HG02840 (cell line): Measurements from ENCODE around the gene FLAD1.

ENCODE experiments used
- ATAC-seq: cut with Tn5 transposase; IDR thresholded peaks from one replicate; pipeline ENCODE4 v1.9.1; 2021; ENCODE audit warnings: mild to moderate bottlenecking, moderate library complexity, moderate number of reproducible peaks; ENCODE audit not compliant: unreplicated experiment, low FRiP score

FLAD1 gene

DNA sequence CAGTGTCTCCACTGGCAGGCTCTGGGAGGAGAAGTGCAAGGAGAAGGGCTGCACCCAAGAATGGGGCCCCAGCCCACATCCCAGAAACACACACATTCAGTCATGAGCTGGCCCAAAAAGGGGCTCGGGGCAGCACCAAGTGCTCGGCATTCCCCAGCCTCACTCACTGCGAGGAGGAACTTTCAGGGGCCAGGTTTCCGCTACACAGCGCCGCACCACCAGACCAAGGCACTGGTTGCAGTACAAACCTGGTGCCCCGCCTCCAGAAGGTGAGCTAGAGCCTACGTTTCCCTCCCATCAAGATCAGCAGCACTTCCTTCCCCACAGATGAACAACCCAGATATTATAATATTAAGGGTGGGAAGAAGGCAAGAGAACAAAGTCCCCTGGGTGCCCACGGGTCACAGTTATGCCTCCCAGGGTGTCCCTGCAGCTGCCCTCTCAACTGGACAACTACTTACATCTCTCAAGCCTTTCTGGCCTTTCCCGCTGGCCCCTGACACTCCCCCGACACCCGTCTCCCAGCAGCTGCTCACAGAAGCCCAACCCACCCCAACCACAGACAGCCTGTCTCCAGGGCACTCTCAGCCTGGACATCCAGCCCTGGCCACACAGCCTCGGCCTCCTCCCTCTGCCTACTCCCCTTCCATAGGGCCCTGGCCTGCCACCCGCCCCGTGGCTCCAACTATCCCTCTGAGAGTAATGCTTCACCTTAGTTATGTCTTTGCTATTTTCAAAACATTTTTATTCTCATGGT, 31.1 kb upstream of the FLAD1 start:
- ATAC-seq: no peak

DNA sequence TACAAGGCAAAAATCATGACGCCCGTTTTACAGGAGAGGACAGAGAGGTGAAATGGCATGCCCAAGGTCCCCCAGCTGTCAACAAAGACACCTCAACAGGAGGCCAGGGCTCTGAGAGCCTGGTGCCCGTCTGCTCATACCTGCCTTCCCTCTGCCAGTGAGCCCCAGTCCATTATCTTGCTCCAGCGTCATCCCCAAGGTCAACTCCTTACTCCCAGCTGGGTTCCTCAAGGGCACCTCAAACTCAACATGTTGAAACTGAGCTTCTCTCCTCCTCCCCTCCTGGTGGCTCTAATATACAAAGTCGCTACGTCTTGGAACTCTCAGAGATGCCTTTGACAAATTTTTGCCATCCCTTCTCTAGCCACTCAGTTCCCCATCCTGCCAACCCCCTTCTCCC, 30.5 kb upstream of the FLAD1 start:
- no peak for ATAC-seq

DNA sequence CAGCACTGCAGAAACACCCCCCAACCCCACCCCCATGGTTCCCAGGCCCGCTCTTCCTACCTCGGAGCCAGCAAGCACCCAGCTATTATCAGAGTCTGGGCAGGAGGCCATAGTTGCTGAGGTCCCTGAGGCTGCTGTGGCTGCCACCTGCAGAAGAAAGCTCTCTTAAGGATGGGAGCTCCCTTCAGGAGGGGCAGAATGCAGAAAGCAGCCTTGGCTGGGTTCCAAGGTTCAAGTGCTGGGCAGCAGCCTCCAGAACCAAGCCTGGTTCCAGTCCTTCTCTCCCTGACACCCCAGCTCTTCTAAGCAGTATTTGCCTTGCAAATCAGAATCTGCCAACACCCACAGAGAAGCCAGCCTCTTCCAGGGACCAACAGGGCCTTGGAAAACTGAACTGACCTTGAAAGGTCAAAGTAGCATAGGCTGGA, 29.5 kb upstream of the FLAD1 start:
- no peak for ATAC-seq

DNA sequence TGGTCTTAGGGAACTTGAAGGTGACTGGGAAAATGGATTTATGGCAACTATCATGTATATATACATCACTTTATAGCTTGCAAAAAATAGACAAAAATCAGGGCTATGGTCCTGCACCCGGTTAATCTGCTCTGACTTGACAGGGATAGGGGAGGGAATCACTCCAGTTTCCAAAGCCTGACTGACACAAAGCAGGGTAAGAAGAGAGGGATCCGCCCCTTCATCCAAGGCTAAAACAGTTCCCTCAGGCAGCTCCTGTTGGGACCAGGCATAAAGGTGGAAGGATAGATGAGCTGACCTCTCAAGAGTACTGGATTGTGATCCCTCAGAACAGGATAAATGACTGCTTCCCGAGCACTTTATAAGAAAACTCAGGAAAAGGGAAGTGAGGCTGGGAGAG, 28.6 kb upstream of the FLAD1 start:
- no peak for ATAC-seq

DNA sequence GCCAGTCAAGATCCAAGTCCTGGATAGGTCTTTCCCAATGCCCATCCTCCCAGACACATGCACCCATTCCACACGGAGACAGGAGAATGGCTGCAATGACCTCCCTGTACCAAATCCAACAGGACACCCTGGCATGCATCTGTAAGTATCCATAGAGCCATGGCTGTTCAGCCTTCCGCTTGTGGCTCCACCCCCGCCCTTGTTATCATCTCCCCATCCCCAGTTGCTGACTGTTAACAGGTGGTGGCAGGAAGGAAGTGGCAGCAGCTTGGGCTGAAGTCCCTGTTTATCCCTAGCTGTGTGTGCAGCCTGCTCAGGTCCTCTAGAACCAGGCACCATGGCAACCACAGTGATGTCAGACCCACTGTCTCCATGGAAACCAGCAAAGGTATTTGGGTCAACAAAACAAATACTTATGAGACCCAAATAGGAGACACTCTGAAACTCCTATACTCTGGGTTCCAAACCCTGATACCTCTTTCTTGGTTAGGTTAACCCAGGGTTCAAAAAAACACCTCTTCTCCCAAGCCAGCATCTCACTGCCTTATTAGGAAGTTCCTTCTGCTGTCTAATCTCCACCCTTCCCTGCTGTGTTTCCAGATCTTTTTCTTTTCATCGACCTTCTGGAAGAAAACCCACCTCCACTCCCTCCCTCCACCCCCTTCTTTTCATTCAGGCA, 28.0 kb upstream of the FLAD1 start:
- ATAC-seq: no peak

DNA sequence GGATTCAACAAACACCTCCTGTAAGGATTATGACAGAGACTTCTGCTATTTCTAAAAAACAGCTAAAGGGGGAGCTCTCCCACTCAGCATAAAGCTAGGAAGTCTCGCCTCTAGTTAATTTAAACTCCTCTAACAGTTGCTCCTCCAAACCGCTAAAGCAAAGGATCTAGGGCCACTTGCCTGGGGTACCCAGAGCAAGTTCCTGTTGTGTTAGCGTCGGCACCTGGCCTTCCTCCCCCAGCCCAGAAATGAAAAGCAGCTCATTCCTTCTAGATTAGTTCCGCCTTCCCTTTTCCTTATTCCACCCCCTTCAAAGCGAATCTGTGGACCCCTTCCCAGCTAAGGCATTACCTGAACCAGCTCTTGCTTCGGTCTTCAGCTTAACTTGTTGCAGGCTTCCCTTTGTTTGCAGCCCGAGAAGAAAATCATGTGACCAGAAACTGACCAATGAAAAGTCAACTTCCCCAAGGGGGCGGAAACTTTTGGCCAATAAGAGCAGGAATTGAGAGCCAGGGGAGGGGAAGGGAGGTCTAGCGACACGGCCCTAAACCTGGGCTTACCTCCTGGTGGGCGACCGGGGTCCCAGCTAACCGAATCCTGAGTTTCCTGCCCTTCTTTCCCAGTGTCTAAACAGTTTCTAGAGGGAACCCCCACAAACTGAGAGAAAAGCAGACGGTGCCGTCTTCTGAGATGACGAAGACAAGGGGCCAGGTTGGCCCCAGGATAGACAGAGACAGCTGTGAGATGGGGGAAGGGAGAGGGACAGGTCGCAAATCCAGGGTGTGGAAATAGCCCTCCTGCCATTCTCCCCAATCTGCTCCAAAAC, 27.2 kb upstream of the FLAD1 start, which contains the start of gene PBXIP1:
TSS of gene PBXIP1 (minus strand) at position 382 of the 826 bp plus-strand sequence. CDS start 2,378 bp downstream, outside the sequence.
- no peak for ATAC-seq

DNA sequence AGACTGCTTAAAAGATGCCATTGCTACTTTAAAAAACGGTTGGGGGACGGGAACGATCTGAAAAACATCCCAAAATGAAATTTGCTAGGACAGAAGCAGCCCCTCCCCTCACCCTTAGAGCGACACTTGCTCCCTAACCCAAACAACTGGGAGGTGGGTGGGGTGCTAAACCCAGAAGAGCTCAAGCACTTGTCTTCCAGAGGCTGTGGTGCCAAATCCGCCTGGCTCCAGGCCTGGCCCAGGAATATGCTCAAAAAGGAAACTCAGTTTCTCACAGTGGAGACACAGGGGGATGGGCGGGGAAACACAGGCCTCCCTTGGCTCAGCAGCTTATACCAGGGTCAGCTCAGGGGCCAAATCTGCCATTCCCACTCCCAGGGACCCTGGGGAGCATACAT, 26.6 kb upstream of the FLAD1 start:
- ATAC-seq: no peak

DNA sequence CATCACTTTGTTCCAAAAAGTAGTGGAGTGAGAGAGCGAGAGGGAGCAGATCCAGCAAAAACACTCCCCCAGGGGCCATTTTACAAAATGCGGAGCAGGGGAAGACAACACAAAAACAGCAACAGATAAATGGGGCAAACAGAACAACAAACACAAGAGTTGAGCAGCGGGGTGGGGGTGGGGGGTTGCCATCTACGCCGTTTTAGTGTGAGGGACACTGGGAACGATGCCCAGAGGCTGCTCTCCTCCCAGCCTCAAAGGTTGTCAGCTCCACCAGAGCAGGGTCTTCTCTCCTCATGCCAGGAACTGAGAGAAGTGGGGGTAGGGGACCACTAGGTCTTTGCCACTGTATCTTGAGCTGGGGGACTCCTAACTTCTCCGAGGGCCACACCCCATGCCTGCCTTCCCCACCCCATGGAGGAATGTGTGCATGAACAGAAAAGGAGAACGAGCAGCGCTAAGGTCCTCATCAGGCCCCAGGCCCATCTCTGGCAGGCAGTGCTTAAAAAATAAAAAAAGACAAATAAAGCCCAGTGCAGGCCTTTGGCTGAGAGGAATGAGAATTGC, 26.0 kb upstream of the FLAD1 start:
- no peak for ATAC-seq

DNA sequence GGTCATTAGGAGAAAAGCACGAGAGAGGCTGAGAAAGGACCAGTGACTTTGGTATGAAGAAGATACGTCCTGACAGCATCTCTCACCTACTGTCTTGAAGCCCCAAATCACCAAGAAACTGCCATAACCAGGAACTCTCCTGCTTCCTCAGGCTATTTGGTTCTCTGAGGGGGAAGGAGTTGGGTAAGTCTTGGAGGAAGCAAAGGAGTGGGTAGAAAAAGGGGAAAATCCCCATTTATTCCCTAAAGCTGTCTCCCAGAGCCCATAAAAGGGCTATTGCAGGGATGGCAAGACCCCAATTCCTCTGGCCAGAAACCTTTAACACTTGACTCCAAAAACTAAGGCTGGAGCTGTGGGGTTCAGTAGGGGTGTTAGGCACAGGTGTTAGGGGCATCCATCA, 25.1 kb upstream of the FLAD1 start:
- ATAC-seq: no peak

DNA sequence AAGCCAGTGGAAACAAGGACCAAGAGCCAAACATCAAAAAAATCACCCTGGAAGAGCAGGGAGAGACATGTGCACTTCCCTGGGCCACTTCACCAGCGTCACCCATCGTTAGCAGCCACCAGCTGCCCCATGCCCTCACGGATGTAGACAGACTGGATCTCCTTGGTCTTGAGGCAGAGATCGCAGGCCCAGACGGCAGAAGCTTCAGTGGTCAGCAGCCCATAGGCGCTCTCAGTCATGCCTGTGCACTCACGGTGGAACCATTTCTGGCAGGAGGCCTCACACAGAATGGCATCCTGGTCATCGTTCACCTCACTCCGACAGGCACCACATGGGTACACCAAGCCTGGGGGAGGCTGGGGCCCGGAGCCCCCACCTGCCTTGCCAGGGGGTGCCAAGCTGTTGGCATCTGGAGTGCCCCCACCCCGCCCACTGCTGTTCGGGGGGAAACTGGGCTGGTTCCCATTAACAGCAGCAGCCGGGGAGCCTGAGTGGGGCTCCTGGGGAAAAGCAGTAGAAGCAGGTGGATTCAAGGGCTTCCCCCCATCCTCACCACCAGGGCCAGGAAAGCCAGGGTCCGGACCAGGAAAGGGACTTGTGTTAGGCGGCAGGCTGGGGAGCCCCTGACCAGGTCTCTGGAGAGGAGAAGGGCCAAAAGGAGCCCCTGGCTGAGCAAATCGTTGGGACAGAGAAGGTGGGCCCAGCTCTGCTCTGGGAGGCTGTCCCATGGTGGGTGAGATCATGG, 24.3 kb upstream of the FLAD1 start:
- no peak for ATAC-seq

DNA sequence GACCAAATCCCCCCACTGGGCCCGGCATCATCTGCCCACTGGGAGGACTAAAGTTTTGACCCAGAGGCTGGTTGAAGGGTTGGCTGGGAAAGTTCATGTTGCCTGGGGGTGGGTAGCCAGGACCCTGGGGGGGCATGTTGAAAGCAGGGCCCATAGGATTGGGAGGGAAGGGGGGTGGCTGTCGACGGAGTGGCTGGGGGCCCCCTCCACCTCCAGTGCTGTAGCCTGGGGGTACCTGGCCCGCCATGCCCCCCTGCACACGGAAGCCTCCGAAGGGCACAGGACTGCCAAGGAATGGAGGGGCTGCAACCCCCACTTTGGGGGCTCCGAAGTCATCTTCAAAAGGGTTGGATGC, 23.7 kb upstream of the FLAD1 start:
- no peak for ATAC-seq

DNA sequence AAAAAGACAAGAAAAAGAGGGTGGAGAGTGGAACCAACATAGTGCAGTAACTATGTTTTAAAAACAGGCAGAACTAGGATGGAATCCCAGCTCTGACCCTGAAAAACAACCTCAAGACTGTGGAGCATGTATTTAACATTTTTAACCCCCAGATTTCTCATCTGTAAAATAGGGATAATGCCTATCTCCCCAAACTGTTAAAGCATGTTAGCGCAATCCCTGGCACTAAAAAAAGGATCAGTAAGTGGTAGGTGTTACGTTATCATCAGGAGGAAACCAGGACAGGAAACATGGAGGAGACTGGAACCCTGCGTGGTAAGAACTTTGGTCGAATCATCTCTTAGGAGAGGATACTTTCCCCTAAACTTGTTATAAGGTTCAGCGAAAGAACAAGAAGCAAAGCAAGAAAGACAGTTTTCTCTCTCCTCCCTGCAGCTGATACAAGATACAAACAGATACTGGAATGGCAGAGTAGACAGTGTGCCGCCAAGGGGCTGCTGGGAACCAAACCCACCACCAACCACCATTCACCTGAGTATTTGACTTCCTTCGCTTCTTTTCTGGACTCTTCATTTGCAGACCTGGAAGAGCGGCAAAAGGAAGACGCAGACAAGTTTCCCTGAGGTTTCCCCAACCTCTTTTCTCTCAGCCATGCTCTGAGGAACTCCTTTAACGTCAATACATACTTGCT, 22.6 kb upstream of the FLAD1 start:
- ATAC-seq: no peak

DNA sequence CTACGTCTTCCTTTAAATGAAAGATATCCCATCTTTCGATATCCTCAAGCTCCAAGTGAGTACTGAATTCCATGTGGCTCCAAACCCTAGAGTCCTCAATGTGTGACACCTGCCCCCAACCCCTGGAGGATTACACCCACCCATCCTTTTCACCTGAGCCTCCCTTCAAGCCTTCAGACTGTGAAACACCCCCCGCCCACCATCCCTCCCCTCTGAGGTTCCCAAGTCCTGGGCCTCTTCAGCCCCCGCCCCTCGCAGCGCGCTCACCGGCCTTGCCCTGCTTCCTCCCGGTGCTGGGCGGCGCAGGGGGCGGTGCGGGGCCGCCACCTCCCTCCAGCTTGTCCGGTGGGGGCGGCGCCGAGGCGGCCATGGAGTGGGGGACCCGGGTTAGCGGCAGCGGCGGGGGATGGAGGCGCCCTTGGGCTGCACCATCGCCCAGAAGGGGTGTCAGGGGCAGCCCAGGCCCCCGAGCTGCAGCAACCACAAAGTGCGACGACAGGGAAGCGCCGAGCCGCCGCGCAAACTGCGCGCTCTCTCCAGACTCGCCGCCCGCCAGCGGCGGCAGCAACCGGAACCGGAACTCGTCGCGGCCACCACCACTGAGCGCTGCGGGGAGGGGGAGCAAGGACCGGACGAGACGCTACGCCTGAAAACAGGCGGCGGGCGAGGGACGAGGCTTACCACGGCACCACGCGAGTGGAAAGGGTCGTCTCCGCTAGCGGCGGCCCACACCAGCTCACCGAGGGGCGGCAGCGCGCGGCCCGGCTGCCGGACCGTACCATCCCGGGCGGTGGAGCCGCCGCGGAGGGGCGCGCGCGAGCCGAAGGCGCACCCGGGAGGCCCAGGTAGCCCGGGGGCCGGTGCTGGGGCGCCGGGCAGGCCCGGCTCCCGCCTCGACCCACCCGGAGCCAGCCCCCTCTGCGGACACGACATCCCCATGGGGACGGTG, 21.7 kb upstream of the FLAD1 start, which contains the start of gene PYGO2:
TSS of gene PYGO2 (minus strand) at position 576 of the 949 bp plus-strand sequence. CDS start at position 370, 206 bp downstream.
- peak; percentile 73 for ATAC-seq

DNA sequence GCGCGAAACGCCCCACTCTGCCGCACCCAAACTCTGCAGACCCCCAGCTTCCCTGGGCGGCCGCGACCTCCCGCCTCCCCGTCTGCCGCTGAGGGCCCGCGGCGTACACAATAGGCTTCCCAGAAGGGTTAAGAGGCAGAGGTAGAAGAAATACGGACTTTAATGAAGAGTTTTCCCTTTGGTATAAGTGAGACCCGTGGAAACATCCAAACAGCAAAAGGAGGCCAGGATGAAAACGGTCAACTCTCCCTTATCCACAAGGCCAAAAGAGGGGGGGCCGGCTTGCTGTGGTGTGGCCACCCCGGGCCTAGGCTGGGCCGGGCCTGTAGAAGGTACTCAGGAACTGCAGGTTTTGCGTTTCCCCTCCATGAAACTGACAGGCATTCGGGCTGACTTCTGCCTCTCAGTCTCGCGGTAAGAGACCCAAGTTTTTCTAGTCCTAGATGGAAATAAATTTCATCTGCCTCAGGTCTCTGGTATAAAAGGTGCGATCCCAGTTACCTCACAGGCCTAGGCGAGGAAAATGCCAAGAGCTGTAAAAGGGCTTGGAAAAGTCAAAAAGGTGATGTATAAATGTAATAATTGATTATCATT, 20.9 kb upstream of the FLAD1 start:
- ATAC-seq: no peak

DNA sequence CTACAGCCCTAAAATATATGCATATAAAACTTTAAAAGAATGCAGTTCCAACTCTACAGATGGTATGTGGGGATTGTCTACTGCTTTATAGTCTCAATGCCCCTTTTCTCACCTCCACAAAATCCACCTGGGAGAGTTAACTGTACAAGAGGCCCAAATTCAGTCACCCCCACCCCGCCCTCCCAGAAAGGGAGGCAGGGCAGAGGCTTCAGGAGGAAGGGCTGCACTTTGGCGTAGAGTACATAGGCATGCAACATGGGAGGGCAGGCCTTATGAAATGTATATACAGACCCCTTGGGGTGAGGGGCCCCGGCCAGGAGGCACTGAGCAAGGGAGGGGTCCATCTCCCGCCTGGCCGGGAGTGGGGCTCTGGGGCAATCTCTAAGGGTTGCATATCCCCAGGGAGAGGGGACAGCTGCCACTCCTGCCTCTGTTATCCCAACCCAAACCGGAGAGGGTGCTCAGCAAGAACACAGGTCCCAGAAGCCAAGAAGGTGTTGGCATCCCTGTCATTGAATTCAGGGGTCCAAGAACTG, 20.3 kb upstream of the FLAD1 start:
- ATAC-seq: no peak

DNA sequence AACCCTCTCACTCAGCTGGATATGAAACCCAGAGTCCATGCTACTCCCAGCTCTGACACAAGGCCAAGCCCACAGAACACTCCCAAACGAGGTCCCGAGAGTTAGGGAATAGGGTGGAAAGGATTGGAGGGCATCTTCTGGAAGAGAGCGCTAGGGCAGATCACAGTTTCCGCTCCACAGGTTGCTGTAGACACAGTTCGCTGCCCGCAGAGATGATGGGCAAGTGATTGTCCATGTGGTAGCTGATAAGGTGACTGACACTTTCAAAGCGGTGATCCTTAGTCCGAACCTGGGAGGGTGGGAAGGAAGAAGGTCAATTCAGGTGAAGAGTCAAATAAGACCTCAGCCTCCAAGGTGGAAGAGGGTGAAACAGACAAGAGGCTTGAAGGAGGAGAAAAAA, 19.5 kb upstream of the FLAD1 start:
- ATAC-seq: no peak

DNA sequence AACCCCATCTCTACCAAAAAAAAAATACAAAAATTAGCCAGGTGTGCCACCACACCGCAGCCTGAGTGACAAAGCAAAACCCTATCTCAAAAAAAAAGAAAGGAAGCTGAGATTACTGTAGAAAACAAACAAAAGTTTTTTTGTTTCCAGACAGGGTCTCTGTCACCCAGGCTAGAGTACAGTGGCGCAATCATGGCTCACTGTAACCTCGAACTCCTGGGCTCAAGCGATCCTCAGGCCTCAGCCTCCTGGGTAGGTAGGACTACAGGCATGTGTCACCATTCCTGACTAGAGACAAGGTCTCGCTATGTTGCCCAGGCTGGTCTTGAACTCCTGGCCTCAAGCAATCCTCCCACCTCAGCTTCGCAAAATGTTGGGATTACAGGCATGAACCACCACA, 18.8 kb upstream of the FLAD1 start:
- ATAC-seq: no peak

DNA sequence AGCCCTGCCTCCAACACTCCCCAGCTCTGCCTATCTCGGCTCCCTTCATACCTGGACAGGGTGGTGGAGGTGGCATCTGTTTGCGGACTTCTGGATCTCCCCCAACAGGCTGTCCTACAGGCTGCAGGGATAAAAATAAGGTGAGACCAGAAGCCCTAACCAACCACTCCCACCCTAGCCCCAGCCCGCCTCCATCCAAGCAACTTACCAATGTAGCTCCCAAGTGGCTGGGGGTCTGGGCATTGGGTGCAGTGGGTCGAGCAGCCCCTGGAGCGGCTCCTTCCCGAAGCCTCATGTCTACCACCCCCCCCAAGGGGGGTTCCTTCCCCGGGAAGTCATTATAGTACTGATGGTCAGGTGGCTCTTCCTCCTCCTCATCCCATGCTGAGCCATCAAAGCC, 17.0 kb upstream of the FLAD1 start:
- ATAC-seq: no peak
